Adrenal gland (tissue), 12 donors: Measurements from ENCODE around the gene TCTN1. TPM values are rescaled to one million over a fixed set of nuclear protein-coding genes. Genes with fewer than 3 reads are reported as not detected.

ENCODE experiments used
- DNase-seq, 7 donors: peaks; one replicate each; pipeline ENCODE4 v3.0.0-alpha.2; 2019 to 2020
- H3K27ac ChIP-seq, 5 donors: fragments of 200-600 bp; sonication (generic) in 4 of 5; 1 replicate in 3 of 5; 2 replicates in 2 of 5; pipeline versions ENCODE4 v1.5.1 to v1.8.0; 2016 to 2020; ENCODE audit warnings: mild to moderate bottlenecking in 1 of 5
- H3K27me3 ChIP-seq: fragments of 200-600 bp; 2 replicates; pipeline ENCODE4 v1.8.0; 2021
- H3K36me3 ChIP-seq, 2 donors: fragments of 200-600 bp; replicated peaks in 1 of 2; 1 replicate in 1 of 2; 2 replicates in 1 of 2; pipeline versions ENCODE4 v1.5.1 to v1.8.0; 2018 to 2022
- H3K4me1 ChIP-seq, 2 donors: fragments of 200-600 bp; replicated peaks in 1 of 2; 1 replicate in 1 of 2; 2 replicates in 1 of 2; pipeline versions ENCODE4 v1.5.1 to v1.8.0; 2018 to 2021
- H3K4me3 ChIP-seq, 4 donors: fragments of 200-600 bp; sonication (generic) in 3 of 4; one replicate each; pipeline ENCODE4 v1.5.1; 2016 to 2018
- H3K9me3 ChIP-seq, 3 donors: fragments of 200-600 bp; sonication (generic) in 1 of 3; replicated peaks in 1 of 3; 1 replicate in 2 of 3; 2 replicates in 1 of 3; pipeline versions ENCODE4 v1.5.1 to v1.8.0; 2016 to 2021
- POLR2A ChIP-seq, 2 donors: fragments of 450-650 bp; IDR thresholded peaks; one replicate each; pipeline ENCODE4 v1.6.1; 2017; ENCODE audit warnings: antibody characterized with exemption in 2 of 2, mild to moderate bottlenecking in 2 of 2, moderate library complexity in 1 of 2
- WGBS, 4 donors: extraction: QIAGEN DNeasy Blood & Tissue Kit in 2 of 4; methylation state at CpG; one replicate each; pipeline versions ENCODE4 v1.1.5 to v1.1.7; 2013 to 2017; 5-methylcytosine and 5-hydroxymethylcytosine counted together
- intact Hi-C, 2 donors: fragments of 100-400 bp; cut with DNase I; formaldehyde crosslinking; loops; one replicate each; pipeline versions ENCODE4 v1.14.1 to v1.15.0; 2022 to 2023
- polyA plus RNA-seq, 3 donors: library from polyadenylated mRNA; stranded (reverse); fragments of 200-250 nt in 2 of 3; fragments of 350-450 nt in 1 of 3; fragmentation: Illumina TruSeq in 1 of 3; extraction: RNeasy Lipid Tissue Mini Kit (QIAGEN cat#74804) in 1 of 3; gene quantifications; one replicate each; pipeline ENCODE4 v1.2.3, GENCODE V29; 2013 to 2014
- total RNA-seq, 9 donors: library from RNA; depleted of rRNA in 4 of 9; stranded (reverse); fragments of >200 nt in 4 of 9; fragments of 120-200 nt in 1 of 9; fragmentation: NEBNext Ultra II Directional in 1 of 9; extraction: Animal tissue kit (Norgen Biotek cat#: 25700) in 1 of 9; gene quantifications; one replicate each; pipeline versions ENCODE4 v1.1.0 to v1.2.4, GENCODE V29; 2013 to 2023
- TF ChIP-seq, protein P1 (sequence below), 6 experiments: fragments of 450-650 bp in 4 of 6; fragments of 200-600 bp in 2 of 6; sonication (generic) in 1 of 6; IDR thresholded peaks; 1 replicate in 5 of 6; 2 replicates in 1 of 6; pipeline versions ENCODE4 v1.5.1 to v1.8.0; 2016 to 2021; ENCODE audit warnings: antibody characterized with exemption in 6 of 6, mild to moderate bottlenecking in 2 of 6, moderate library complexity in 1 of 6
- donor health status: healthy with polysubstance abuse.
- donor health status: Bipolar disorder and iron deficiency.
- donor health status: DM: yes; HTN: yes; CAD: no.
- donor health status: DM: no; HTN: no; CAD: no.
- donor health status: DM: no; HTN: no; CAD: no.
- donor health status: DM: yes; HTN: yes; CAD: no.

The TCTN1 gene
- total and polyA plus RNA-seq, 12 donors, result 37.3 to 174 (median 55.1) TPM

DNA sequence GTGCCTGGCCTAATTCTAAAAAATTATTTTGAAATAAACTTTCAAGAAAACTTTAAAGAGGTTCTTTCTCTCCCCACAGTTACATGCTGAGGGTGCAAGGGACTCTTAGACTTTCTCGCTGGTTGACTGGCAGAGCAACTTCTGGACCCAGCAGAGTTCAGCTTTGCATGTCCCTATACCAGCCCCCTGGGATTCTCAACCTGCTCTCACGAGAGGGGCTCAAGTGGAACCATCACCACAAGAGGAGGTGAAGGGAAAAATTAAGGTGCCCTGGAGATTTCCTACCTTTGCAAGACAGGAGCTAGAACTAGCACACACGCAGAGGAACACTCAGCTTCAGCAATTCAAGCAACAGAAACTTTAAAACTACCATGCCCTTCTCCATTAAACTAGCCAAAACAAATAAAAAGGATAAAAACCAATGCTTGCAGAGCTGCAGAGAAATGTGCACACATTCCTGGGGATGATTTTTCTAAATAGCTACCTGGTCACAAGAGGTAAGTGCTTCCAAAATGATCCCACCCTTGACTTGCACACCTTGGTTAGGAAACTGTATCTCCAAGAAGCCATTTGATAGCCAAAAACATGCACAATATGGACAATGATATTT lies 72.5 kb downstream of the TCTN1 start:
- no peaks in the 10 kb centered on the region for H3K27me3 ChIP-seq
- WGBS, 4 donors, result 83 to 94% (median 89%) methylated on average over 3 of the region's 3 CpGs
- no peak overlapping the region for H3K4me3 ChIP-seq
- TF ChIP-seq, protein P1, sequence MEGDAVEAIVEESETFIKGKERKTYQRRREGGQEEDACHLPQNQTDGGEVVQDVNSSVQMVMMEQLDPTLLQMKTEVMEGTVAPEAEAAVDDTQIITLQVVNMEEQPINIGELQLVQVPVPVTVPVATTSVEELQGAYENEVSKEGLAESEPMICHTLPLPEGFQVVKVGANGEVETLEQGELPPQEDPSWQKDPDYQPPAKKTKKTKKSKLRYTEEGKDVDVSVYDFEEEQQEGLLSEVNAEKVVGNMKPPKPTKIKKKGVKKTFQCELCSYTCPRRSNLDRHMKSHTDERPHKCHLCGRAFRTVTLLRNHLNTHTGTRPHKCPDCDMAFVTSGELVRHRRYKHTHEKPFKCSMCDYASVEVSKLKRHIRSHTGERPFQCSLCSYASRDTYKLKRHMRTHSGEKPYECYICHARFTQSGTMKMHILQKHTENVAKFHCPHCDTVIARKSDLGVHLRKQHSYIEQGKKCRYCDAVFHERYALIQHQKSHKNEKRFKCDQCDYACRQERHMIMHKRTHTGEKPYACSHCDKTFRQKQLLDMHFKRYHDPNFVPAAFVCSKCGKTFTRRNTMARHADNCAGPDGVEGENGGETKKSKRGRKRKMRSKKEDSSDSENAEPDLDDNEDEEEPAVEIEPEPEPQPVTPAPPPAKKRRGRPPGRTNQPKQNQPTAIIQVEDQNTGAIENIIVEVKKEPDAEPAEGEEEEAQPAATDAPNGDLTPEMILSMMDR (IDR thresholded peaks at IDR 0.05), result no peak
- no peak for TF ChIP-seq POLR2A (IDR thresholded peaks at IDR 0.05)
- H3K4me1 ChIP-seq, result peaks cover 6 to 10% of the 10 kb centered on the region in 2 donors
- no peak for DNase-seq
- intact Hi-C loops, result no loop called here
- H3K9me3 ChIP-seq, result no peaks in the 10 kb centered on the region
- H3K36me3 ChIP-seq, result no peaks in the 10 kb centered on the region
- H3K27ac ChIP-seq, result no peak overlapping the region

DNA sequence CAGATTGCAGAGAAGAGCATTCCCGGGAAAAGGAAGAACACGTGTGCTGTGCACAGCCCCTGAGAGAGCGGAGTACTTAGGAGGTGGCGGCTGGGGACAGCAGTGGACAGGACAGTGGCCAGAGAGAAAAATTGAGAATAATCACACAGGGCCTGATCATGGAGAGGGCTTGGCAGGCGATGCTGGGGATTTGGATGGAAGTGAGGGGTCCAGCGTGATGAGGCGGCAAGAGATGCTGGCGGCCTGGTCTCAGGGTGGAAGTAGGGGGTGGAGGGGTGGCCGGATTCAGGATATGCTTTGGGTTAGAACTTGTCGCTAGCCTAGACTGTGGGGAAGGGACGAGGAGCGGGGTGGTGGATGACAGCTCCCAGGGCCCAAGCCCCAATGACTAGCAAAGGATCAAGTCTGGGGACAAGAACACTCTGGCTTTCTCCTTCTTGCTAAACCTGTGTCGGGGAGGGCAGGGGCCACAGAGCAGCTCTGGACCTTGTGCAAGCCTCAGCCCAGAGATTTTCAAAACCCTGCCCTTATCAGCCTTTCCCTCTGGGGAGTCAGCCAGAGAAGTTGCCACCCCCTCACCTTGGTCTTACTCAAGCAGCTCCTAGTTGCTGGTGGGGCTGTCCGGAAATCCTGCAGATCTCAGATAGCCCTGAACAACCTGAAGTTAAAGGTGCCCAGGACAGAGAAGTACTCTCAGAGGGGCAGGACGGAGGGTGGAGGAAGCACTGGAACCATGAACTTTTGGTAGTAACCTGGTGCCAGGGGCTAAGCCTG lies 73.7 kb downstream of the TCTN1 start:
- no peak for TF ChIP-seq POLR2A (IDR thresholded peaks at IDR 0.05)
- TF ChIP-seq, protein P1 (IDR thresholded peaks at IDR 0.05), result no peak
- Histone ChIP-seq H3K27ac (no peak overlapping the region), H3K4me1 (peaks cover 6 to 10% of the 10 kb centered on the region in 2 donors), H3K27me3 (no peaks in the 10 kb centered on the region), H3K4me3 (peak overlapping the region in 1 of 4 donors; percentile 48), H3K9me3 (no peaks in the 10 kb centered on the region), H3K36me3 (no peaks in the 10 kb centered on the region)
- 85 to 93% (median 86%) methylated on average over 14 to 15 of the region's 15 CpGs for whole genome bisulfite sequencing, 4 donors
- DNase-seq, result peak in 1 of 7 donors; percentile 19
- intact Hi-C loops, result no loop called here

DNA sequence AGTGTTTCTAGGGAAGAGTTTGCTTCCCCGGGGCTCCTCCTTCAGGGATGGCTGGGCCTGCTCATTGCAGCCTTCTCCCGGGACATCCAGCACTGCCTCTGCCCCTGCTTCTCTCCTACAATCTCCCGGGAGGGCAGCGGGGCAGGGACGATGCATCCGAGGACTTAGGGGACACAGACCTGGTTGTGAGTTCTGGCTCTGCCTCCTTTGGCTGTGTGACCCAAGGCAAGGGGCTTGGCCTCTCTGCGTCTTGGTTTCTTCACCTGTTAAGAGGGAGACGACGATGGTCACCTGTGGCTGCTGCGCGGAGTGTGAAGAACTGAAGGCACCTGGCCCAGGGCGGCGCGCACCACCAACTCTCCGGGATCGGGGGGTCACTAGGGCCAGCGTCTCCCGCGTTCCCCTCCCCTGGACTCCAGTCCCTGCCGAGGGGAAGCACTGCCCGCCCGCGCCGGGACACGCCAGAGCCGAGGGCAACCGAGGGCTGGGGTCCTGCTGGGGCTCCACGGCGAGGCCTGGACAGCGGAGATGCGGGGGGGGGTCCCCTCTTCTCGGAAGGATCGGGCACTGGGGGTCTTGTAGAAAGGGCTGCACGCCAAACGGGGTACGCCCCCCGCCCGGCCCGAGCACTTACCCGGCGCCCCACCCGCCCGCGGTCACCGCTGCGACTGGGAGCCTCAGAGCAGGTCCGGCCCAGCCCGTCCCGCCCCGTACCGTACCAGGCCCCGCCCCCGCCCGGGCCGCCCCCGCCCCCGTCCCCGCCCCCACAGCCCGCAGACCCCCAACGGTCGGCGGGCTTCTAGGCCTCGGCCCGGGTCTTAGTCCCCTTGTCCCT lies 74.7 kb downstream of the TCTN1 start, which contains the start of gene HVCN1:
Gene HVCN1 (minus strand): TSS at position 670 of the 835 bp plus-strand sequence. CDS start 5,870 bp downstream, outside the sequence.
- TF ChIP-seq, protein P1 (IDR thresholded peaks at IDR 0.05), result no peak
- TF ChIP-seq POLR2A (IDR thresholded peaks at IDR 0.05), result no peak
- Histone ChIP-seq H3K27ac (peak within 1 kb of the TSS in 4 of 5 donors; percentile 11 to 77 (median 48)), H3K4me1 (peaks cover 6 to 12% of the 10 kb centered on the region in 2 donors), H3K36me3 (no peaks in the 10 kb centered on the region), H3K9me3 (no peaks in the 10 kb centered on the region), H3K27me3 (no peaks in the 10 kb centered on the region), H3K4me3 (peak within 1 kb of the TSS in 3 of 4 donors; percentile 1 to 48 (median 31))
- 4 to 10% (median 5%) methylated on average over 9 to 64 of the region's 64 CpGs for whole genome bisulfite sequencing, 4 donors
- intact Hi-C loops, result no loop called here
- DNase-seq, result peak in 3 of 7 donors; percentile 32 to 49 (median 35)
